ENCODE measurements around the gene GNB2. TPM values are rescaled to one million over a fixed set of nuclear protein-coding genes. Genes with fewer than 3 reads are reported as not detected.

GNB2 gene
- total and polyA plus RNA-seq, 2 of the 8 experiments (the other 6 are each of a cell fraction or from before 2014, with no cell fraction given): 157 to 260 TPM

GRCh38 chr7:100632951-100633717 is 40.4 kb upstream of the GNB2 start (continued):
- no peak for TF ChIP-seq CHD7 (IDR thresholded peaks at IDR 0.05; ENCODE audit: insufficient replicate concordance, low read length)
- peak; percentile 83 for TF ChIP-seq KDM4A (IDR thresholded peaks at IDR 0.05; ENCODE audit: low read depth, low read length, severe bottlenecking)
- TF ChIP-seq CREB1 (IDR thresholded peaks at IDR 0.05): peak; percentile 90
- TF ChIP-seq HDAC2 (IDR thresholded peaks at IDR 0.05; ENCODE audit: borderline replicate concordance in 1 of 2, low read depth in 2 of 2, low read length in 2 of 2): peak; percentile 74 to 77; a peak in 2 of 4 replicates
